ENCODE measurements around the gene R3HDM2.
A peak's percentile ranks its signal among the peaks of the same experiment; 100 is the strongest.

Gene R3HDM2

GRCh38 chr12:57242691-57243454, 188.0 kb downstream of the R3HDM2 start:
- ChIA-PET POLR2A (ENCODE audit: low non-redundant PET) (interaction anchor here (0.6 to 0.7 kb wide), 2 partner anchors 10 to 131 kb away, joined by 5 to 6 read pairs; no protein-coding TSS in a partner anchor), CTCF (interaction anchor here (0.6 to 6.5 kb wide), 15 partner anchors 8 to 216 kb away, joined by 3 to 147 read pairs (median 4); partner anchors contain the start of genes INHBE, NXPH4, SHMT2 and STAC3)
- DNase-seq (ENCODE audit: low spot score), result peak; percentile 74
- H3K27ac ChIP-seq, result peak overlapping the region; percentile 30
- peak; percentile 41 for TF ChIP-seq CTCF (conservative IDR thresholded peaks at IDR 0.05; ENCODE audit: low read depth)

DNA sequence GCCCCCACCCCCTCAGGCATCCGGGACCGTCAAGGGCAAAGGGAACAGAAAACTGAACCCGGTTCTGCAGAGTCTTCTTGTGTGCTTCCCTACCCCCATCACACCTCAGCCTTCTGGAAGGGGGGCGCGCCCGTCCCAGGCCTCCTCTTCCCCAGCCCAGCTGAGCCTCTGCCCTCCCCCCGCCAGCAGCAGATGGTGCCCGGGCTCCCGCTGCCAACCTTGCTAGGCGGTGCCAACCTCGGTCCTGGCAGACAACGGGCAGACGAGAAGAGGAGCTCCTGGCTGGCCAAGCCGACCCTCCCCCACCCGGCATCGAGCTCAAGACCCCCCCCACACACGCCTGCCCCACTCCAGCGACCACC, 188.5 kb downstream of the R3HDM2 start:
- CTCF ChIA-PET, result interaction anchor here (0.6 to 6.5 kb wide), 7 partner anchors 9 to 211 kb away, joined by 3 to 147 read pairs (median 6); partner anchors contain the start of genes NXPH4, SHMT2 and STAC3
- H3K27ac ChIP-seq, result peak overlapping the region; percentile 30
- DNase-seq (ENCODE audit: low spot score), result no peak
- POLR2A ChIA-PET (ENCODE audit: low non-redundant PET), result interaction anchor here (0.6 to 0.7 kb wide), 3 partner anchors 9 to 130 kb away, joined by 3 to 6 read pairs (median 5); no protein-coding TSS in a partner anchor
- TF ChIP-seq CTCF (conservative IDR thresholded peaks at IDR 0.05; ENCODE audit: low read depth), result no peak

GRCh38 chr12:57241402-57242310, 189.2 kb downstream of the R3HDM2 start:
- ChIA-PET POLR2A (ENCODE audit: low non-redundant PET) (interaction anchor here (0.6 to 0.7 kb wide), 2 partner anchors 9 to 25 kb away, joined by 3 to 6 read pairs; no protein-coding TSS in a partner anchor), CTCF (interaction anchor here (0.6 to 6.5 kb wide), 4 partner anchors 12 to 109 kb away, joined by 3 to 147 read pairs (median 12); partner anchors contain the start of genes NXPH4 and SHMT2)
- no peak for TF ChIP-seq CTCF (conservative IDR thresholded peaks at IDR 0.05; ENCODE audit: low read depth)
- peak overlapping the region; percentile 71 for H3K27ac ChIP-seq
- DNase-seq (ENCODE audit: low spot score), result no peak

- POLR2A ChIA-PET (ENCODE audit: low non-redundant PET), result interaction anchor here (0.5 kb wide), 1 partner anchor 12 kb away, joined by 3 read pairs; no protein-coding TSS in a partner anchor
- DNase-seq (ENCODE audit: low spot score), result no peak
- CTCF ChIA-PET, result interaction anchor here (0.6 to 6.5 kb wide), 5 partner anchors 26 to 1415 kb away, joined by 3 to 147 read pairs (median 5); partner anchors contain the start of gene NXPH4
- H3K27ac ChIP-seq, result peak overlapping the region; percentile 71; the same call in 1 of the 2 replicates
- TF ChIP-seq CTCF (conservative IDR thresholded peaks at IDR 0.05; ENCODE audit: low read depth), result no peak
These were observed 189.9 kb downstream of the R3HDM2 start for GRCh38 chr12:57240926-57241401.

DNA sequence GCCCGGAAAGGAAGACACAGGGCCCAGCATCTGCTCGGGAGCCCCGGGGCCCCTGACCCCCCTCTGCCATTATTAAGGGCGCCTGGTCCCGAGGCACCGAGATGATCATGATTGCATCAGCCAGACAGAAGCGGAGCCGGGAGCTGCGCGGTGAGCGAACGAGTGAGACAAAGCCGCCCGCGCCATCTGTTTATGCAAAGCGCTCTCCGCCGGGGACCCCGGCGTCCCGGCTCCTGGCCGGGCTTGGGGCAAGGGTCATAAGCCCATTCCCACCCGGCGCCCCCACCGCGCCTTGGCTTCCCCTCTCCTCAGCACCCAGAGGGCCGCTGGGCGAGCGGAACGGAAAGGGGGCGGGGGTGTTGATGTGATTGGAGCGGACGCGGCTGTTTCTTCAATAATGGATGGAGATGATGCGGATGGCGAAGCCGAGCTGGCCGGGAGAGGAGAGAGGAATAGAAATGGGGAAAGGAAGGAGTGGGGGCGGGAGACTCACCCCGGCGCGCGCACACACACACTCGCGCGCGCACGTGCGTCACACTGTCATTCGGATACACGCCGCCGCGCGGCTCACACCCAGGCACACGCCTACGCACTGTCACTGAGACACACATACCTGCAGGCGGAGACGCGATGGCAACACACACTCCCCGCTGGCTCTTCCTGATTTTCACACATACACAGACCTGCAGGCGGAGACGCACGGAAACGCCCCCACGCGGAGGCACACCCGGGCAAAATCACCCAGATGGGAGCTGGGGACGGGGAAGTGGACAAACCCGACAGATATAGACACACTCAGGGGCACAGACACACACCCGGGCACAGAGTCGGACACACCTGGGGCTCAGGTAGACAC, 190.5 kb downstream of the R3HDM2 start:
- POLR2A ChIA-PET (ENCODE audit: low non-redundant PET), result interaction anchor here (0.5 kb wide), 1 partner anchor 13 kb away, joined by 3 read pairs; no protein-coding TSS in a partner anchor
- no peak for TF ChIP-seq CTCF (conservative IDR thresholded peaks at IDR 0.05; ENCODE audit: low read depth)
- DNase-seq (ENCODE audit: low spot score), result no peak
- peak overlapping the region; percentile 71 for H3K27ac ChIP-seq
- CTCF ChIA-PET, result interaction anchor here (0.6 to 6.5 kb wide), 14 partner anchors 10 to 1415 kb away, joined by 3 to 147 read pairs (median 4); partner anchors contain the start of genes NXPH4 and SHMT2
